ENCODE results near the gene SPON1.

GRCh38 chr11:14259186-14259784 lies 296.8 kb downstream of the SPON1 start:
- TF ChIP-seq POLR2AphosphoS5 (IDR thresholded peaks at IDR 0.05; ENCODE audit: low read depth, low read length), result no peak
- no peak for TF ChIP-seq CTCF (IDR thresholded peaks at IDR 0.05)
